UCSD-AML1 (cell line): ENCODE results near the gene STK17A.
"Not testable (repeated sequence)": the region's sequence is repeated elsewhere in the genome, so short reads cannot be mapped to it uniquely, and the experiment has no call there.

Source experiments
- DNase-seq: peaks from one replicate; lab custom pipeline; 2025; ENCODE audit not compliant: unreplicated experiment; lab: John Stamatoyannopoulos, UW

STK17A gene

GRCh38 chr7:43653891-43654504, 71.1 kb downstream of the STK17A start:
- DNase-seq: no peak

- no peak for DNase-seq
Measured at GRCh38 chr7:43655584-43655983, 72.7 kb downstream of the STK17A start.

- no peak for DNase-seq
Measured at GRCh38 chr7:43656997-43657396, 74.1 kb downstream of the STK17A start.

- no peak for DNase-seq
Measured at GRCh38 chr7:43658718-43659548, 76.0 kb downstream of the STK17A start.

GRCh38 chr7:43659549-43659896, 76.6 kb downstream of the STK17A start:
- no peak for DNase-seq

- DNase-seq: no peak
Measured at GRCh38 chr7:43660141-43660540, 77.2 kb downstream of the STK17A start.

GRCh38 chr7:43664681-43665080, 81.8 kb downstream of the STK17A start:
- no peak for DNase-seq

- DNase-seq: no peak
Measured at GRCh38 chr7:43666938-43667337, 84.0 kb downstream of the STK17A start.

- DNase-seq: no peak
Measured at GRCh38 chr7:43668035-43668434, 85.1 kb downstream of the STK17A start.

- no peak for DNase-seq
Measured at GRCh38 chr7:43669286-43670081, 86.6 kb downstream of the STK17A start.

- DNase-seq: no peak
Measured at GRCh38 chr7:43671521-43671920, 88.6 kb downstream of the STK17A start.

GRCh38 chr7:43673243-43673976, 90.5 kb downstream of the STK17A start:
- DNase-seq: not testable (repeated sequence)

GRCh38 chr7:43674559-43675436, 91.9 kb downstream of the STK17A start:
- no peak for DNase-seq
